WTC11 (cell line): ENCODE results near the gene EXD3. TPM values are rescaled to one million over a fixed set of nuclear protein-coding genes. Genes with fewer than 3 reads are reported as not detected.

Experiments
- ATAC-seq: fragments of 200-7000 bp; cut with Tn5 transposase; 2 replicates; pipeline ENCODE4 v1.10.0; 2021; ENCODE audit warnings: mild to moderate bottlenecking, moderate library complexity
- CTCF ChIA-PET: fragments of 300-600 bp; sonication (Branson Sonifier 250); formaldehyde crosslinking; loops from one replicate; lab custom pipeline; 2021; ENCODE audit warnings: antibody characterized with exemption; lab: Charles Lee
- POLR2A ChIA-PET: fragments of 350-600 bp; sonication (Branson Sonifier 250); formaldehyde crosslinking; loops from one replicate; lab custom pipeline; 2021; ENCODE audit warnings: antibody characterized with exemption; lab: Charles Lee
- DNase-seq: peaks from one replicate; pipeline ENCODE4 v3.0.0; 2021; ENCODE audit warnings: low spot score
- H3K27ac Mint-ChIP-seq: 2 replicates; pipeline ENCODE4 v1.8.0; 2021; ENCODE audit warnings: mixed read lengths
- H3K27me3 Mint-ChIP-seq: 2 replicates; pipeline ENCODE4 v1.8.0; 2021; ENCODE audit warnings: low read depth, mild to moderate bottlenecking, moderate library complexity, mixed read lengths
- H3K36me3 Mint-ChIP-seq: 2 replicates; pipeline ENCODE4 v1.8.0; 2021; ENCODE audit warnings: mixed read lengths
- H3K4me1 Mint-ChIP-seq: 2 replicates; pipeline ENCODE4 v1.8.0; 2022; ENCODE audit warnings: mixed read lengths
- H3K4me3 Mint-ChIP-seq: 2 replicates; pipeline ENCODE4 v1.8.0; 2021; ENCODE audit warnings: mild to moderate bottlenecking, moderate library complexity, mixed read lengths
- H3K9me3 Mint-ChIP-seq: 2 replicates; pipeline ENCODE4 v1.8.0; 2021; ENCODE audit warnings: mixed read lengths
- AFF4 ChIP-seq: sonication (generic); formaldehyde crosslinking; IDR thresholded peaks from 2 replicates; pipeline ENCODE4 v1.8.1; 2023; ENCODE audit warnings: mild to moderate bottlenecking, missing genetic modification reagents, borderline replicate concordance
- CTCF ChIP-seq: fragments of 200-600 bp; IDR thresholded peaks from 2 replicates; pipeline ENCODE4 v1.8.0; 2022; ENCODE audit warnings: antibody characterized with exemption
- ERG ChIP-seq: fragments of 250-450 bp; sonication (Bioruptor Pico); IDR thresholded peaks from 2 replicates; pipeline ENCODE4 v1.8.0; 2021; ENCODE audit warnings: mild to moderate bottlenecking
- JAZF1 ChIP-seq: fragments of 250-450 bp; sonication (Bioruptor Pico); IDR thresholded peaks from 2 replicates; pipeline ENCODE4 v1.9.0; 2021; ENCODE audit warnings: moderate library complexity, mild to moderate bottlenecking, inconsistent platforms
- MLX ChIP-seq: sonication (generic); formaldehyde crosslinking; IDR thresholded peaks from 2 replicates; pipeline ENCODE4 v1.8.1; 2023; ENCODE audit warnings: mild to moderate bottlenecking, missing genetic modification reagents, moderate library complexity
- NFE2L1 ChIP-seq: sonication (generic); formaldehyde crosslinking; IDR thresholded peaks from 2 replicates; pipeline ENCODE4 v1.8.1; 2023; ENCODE audit warnings: missing genetic modification reagents
- PRDM15 ChIP-seq: sonication (generic); formaldehyde crosslinking; IDR thresholded peaks from 2 replicates; pipeline ENCODE4 v1.8.0; 2022; ENCODE audit warnings: missing genetic modification reagents
- RELA ChIP-seq: sonication (generic); formaldehyde crosslinking; IDR thresholded peaks from 2 replicates; pipeline ENCODE4 v1.8.1; 2022; ENCODE audit warnings: missing genetic modification reagents, mild to moderate bottlenecking, borderline replicate concordance
- STAT6 ChIP-seq: sonication (generic); formaldehyde crosslinking; conservative IDR thresholded peaks from 2 replicates; pipeline ENCODE4 v1.8.1; 2023; ENCODE audit warnings: mild to moderate bottlenecking, low read depth, missing genetic modification reagents, moderate library complexity
- TP53 ChIP-seq: sonication (generic); formaldehyde crosslinking; IDR thresholded peaks from 2 replicates; pipeline ENCODE4 v1.8.1; 2023; ENCODE audit warnings: mild to moderate bottlenecking, missing genetic modification reagents
- ZNF317 ChIP-seq: sonication (generic); formaldehyde crosslinking; IDR thresholded peaks from 2 replicates; pipeline ENCODE4 v1.8.1; 2023; ENCODE audit warnings: low read depth, mild to moderate bottlenecking, moderate library complexity, missing genetic modification reagents, borderline replicate concordance
- ZNF396 ChIP-seq: fragments of 250-450 bp; sonication (Bioruptor Pico); IDR thresholded peaks from 2 replicates; pipeline ENCODE4 v1.8.0; 2021; ENCODE audit warnings: mild to moderate bottlenecking, moderate library complexity, borderline replicate concordance
- total RNA-seq: library from RNA; stranded (reverse); gene quantifications from 3 replicates; pipeline ENCODE4 v1.2.3, GENCODE V29; 2021
- TF ChIP-seq, protein P1 (sequence below): sonication (generic); formaldehyde crosslinking; IDR thresholded peaks from 2 replicates; pipeline ENCODE4 v1.8.0; 2023; ENCODE audit warnings: missing genetic modification reagents
- TF ChIP-seq, protein P2 (sequence below): fragments of 250-450 bp; sonication (Bioruptor Pico); IDR thresholded peaks from 2 replicates; pipeline ENCODE4 v1.9.0; 2021; ENCODE audit warnings: mild to moderate bottlenecking, borderline replicate concordance
- TF ChIP-seq, protein P3 (sequence below): sonication (generic); formaldehyde crosslinking; IDR thresholded peaks from 2 replicates; pipeline ENCODE4 v1.8.0; 2022; ENCODE audit warnings: mild to moderate bottlenecking, missing genetic modification reagents

EXD3 gene
- total RNA-seq, 1 experiment from 2014 or later: 21.2 TPM

GRCh38 chr9:137416563-137417151 lies 6.3 kb downstream of the EXD3 start:
- Mint-ChIP-seq H3K27me3 (no peaks in the 10 kb centered on the region), H3K27ac (no peak overlapping the region), H3K4me3 (no peak overlapping the region), H3K9me3 (no peaks in the 10 kb centered on the region), H3K36me3 (no peaks in the 10 kb centered on the region), H3K4me1 (no peaks in the 10 kb centered on the region)
- ChIA-PET CTCF (interaction anchor here (0.5 kb wide), 1 partner anchor 41 kb away, joined by 3 read pairs; no protein-coding TSS in a partner anchor), POLR2A (no interaction called here)
- ATAC-seq (no peak), DNase-seq (no peak)
- TF ChIP-seq NFE2L1 (no peak), PRDM15 (CRISPR knock-in tag) (no peak), TP53 (CRISPR knock-in tag) (no peak), STAT6 (CRISPR knock-in tag) (no peak), AFF4 (no peak), ZNF317 (CRISPR knock-in tag) (no peak), CTCF (no peak), RELA (CRISPR knock-in tag) (no peak), ERG (CRISPR knock-in tag) (no peak), MLX (no peak), JAZF1 (CRISPR knock-in tag) (no peak), ZNF396 (CRISPR knock-in tag) (no peak)
- TF ChIP-seq, protein P1, sequence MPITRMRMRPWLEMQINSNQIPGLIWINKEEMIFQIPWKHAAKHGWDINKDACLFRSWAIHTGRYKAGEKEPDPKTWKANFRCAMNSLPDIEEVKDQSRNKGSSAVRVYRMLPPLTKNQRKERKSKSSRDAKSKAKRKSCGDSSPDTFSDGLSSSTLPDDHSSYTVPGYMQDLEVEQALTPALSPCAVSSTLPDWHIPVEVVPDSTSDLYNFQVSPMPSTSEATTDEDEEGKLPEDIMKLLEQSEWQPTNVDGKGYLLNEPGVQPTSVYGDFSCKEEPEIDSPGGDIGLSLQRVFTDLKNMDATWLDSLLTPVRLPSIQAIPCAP (CRISPR knock-in tag): no peak
- TF ChIP-seq, protein P2, sequence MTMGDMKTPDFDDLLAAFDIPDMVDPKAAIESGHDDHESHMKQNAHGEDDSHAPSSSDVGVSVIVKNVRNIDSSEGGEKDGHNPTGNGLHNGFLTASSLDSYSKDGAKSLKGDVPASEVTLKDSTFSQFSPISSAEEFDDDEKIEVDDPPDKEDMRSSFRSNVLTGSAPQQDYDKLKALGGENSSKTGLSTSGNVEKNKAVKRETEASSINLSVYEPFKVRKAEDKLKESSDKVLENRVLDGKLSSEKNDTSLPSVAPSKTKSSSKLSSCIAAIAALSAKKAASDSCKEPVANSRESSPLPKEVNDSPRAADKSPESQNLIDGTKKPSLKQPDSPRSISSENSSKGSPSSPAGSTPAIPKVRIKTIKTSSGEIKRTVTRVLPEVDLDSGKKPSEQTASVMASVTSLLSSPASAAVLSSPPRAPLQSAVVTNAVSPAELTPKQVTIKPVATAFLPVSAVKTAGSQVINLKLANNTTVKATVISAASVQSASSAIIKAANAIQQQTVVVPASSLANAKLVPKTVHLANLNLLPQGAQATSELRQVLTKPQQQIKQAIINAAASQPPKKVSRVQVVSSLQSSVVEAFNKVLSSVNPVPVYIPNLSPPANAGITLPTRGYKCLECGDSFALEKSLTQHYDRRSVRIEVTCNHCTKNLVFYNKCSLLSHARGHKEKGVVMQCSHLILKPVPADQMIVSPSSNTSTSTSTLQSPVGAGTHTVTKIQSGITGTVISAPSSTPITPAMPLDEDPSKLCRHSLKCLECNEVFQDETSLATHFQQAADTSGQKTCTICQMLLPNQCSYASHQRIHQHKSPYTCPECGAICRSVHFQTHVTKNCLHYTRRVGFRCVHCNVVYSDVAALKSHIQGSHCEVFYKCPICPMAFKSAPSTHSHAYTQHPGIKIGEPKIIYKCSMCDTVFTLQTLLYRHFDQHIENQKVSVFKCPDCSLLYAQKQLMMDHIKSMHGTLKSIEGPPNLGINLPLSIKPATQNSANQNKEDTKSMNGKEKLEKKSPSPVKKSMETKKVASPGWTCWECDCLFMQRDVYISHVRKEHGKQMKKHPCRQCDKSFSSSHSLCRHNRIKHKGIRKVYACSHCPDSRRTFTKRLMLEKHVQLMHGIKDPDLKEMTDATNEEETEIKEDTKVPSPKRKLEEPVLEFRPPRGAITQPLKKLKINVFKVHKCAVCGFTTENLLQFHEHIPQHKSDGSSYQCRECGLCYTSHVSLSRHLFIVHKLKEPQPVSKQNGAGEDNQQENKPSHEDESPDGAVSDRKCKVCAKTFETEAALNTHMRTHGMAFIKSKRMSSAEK (CRISPR knock-in tag): no peak
- TF ChIP-seq, protein P3, sequence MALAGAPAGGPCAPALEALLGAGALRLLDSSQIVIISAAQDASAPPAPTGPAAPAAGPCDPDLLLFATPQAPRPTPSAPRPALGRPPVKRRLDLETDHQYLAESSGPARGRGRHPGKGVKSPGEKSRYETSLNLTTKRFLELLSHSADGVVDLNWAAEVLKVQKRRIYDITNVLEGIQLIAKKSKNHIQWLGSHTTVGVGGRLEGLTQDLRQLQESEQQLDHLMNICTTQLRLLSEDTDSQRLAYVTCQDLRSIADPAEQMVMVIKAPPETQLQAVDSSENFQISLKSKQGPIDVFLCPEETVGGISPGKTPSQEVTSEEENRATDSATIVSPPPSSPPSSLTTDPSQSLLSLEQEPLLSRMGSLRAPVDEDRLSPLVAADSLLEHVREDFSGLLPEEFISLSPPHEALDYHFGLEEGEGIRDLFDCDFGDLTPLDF (CRISPR knock-in tag): no peak
